ENCODE results near the gene GPR61. TPM values are rescaled to one million over a fixed set of nuclear protein-coding genes. Genes with fewer than 3 reads are reported as not detected.

GPR61 gene, protein sequence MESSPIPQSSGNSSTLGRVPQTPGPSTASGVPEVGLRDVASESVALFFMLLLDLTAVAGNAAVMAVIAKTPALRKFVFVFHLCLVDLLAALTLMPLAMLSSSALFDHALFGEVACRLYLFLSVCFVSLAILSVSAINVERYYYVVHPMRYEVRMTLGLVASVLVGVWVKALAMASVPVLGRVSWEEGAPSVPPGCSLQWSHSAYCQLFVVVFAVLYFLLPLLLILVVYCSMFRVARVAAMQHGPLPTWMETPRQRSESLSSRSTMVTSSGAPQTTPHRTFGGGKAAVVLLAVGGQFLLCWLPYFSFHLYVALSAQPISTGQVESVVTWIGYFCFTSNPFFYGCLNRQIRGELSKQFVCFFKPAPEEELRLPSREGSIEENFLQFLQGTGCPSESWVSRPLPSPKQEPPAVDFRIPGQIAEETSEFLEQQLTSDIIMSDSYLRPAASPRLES
- 1 to 10 TPM in 10 of 12 donors, not detected in 2; 1.6 to 3.6 (median 2.2) TPM for polyA plus RNA-seq (ENCODE audit: insufficient read length in 12 of 12)
- long read RNA-seq, donor 1, result 0 reads
- long read RNA-seq, donor 2, result 0 reads
- long read RNA-seq, donor 3, result 0 reads
- long read RNA-seq, donor 4, result 0 reads
- long read RNA-seq, donor 5, result 0 reads
- long read RNA-seq, donor 6, result 0 reads
- long read RNA-seq, donor 7, result 0 reads
- long read RNA-seq, donor 8, result 0 reads
- long read RNA-seq, donor 9, result 0 reads
- long read RNA-seq, donor 10, result 0 reads
- long read RNA-seq, donor 11, result 0 reads

DNA sequence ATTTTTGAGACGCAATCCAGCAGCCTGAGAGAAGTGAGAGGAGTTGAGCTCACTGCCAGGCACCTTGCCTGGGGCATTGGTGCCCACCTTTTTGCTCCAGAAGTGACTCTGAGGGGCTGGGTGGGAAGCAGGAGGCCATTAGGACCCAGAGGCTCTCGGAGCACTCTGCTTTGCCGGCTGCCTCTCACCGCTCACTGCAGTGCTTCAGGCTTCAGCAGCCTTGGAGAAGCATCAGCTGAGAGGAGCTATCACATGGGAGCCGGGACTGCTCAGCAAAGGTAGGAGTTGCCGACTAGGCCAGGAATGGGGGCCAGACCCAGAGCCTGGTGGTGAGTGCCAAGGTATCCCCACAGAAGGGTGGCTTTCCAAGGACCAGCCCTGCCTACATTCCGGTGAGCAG lies at the start of gene GPR61:
Gene GPR61, plus strand, starts transcription at position 197 of the 400 bp plus-strand sequence. CDS start 3,151 bp downstream, outside the sequence.
- no peak for DNase-seq

DNA sequence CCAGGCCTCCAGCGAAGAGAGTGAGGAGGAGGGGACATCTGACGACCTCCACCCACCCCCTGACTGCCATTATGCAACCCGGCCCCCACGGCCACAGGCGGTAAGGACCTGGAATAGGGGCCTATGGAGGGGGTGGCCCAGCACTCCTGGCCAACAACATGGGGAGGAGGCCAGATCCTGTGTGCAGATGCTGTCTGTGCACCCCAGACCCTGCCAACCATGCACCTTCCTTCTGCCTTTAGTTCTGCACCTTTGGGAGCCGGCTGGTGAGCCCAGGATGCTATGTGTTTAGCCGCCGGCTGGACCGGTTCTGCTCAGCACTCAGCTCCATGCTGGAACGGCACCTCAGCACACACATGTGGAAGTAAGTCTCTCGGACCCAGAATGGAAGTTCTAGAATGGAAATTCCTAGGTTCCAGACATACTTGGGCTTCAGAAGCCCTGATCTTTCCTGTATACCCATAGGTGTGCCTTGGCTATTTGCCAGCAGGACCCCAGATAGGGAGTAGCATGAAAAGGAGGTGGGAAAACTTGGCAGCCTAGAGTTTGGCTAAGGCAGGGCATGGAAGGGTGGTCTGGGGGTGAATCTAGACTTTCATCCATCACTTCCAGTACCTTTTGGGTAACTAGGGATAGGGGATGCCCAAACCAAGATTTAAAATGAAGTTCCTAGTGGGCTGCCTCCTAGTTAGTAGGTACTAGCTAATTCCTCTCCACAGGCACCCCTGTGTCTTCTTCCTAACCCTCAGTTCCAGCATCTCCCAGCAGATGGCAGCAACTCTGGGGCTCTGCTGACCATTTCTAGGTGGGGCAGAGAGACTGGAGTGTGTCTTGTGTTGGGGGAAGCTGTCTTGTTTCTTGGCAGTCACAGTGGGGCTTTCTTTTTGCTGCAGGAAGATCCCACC lies 49.4 kb upstream of the GPR61 start:
- DNase-seq, result peak; percentile 67

DNA sequence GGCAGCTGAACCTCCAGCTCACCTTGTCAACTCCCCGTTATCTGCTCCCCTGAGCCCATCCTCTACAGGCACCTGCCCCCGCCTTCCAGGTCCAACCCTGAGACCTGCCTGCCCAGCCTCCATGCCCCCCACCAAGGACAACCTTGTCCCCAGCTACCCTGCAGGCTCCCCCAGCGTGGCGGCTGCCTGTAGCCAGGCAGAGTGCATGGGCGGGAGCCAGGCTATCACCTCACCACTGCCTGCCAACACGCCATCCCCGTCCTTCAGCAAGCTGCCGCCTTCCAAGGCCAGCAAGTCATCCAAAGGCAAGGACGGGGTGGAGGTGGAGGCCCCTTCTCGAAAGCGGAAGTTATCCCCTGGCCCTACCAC lies 48.8 kb upstream of the GPR61 start:
- no peak for DNase-seq

DNA sequence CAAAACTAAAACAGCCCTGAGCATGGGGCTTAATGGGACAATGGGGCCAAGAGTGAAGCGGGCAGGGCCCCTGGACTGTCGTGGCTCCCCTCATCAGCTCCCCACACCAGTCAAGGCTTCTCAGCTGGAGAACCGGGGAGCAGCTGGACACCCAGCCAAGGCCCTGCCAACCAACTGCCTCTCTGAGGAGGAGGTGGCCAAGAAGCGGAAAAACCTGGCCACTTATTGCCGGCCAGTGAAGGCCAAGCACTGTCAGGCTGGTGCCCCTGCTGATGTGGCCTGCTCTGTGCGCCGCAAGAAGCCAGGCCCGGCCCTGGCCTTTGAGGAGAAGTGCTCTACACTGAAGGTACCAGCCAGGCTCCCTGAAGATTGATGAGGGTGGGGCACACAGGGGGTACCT lies 48.3 kb upstream of the GPR61 start:
- DNase-seq, result no peak

DNA sequence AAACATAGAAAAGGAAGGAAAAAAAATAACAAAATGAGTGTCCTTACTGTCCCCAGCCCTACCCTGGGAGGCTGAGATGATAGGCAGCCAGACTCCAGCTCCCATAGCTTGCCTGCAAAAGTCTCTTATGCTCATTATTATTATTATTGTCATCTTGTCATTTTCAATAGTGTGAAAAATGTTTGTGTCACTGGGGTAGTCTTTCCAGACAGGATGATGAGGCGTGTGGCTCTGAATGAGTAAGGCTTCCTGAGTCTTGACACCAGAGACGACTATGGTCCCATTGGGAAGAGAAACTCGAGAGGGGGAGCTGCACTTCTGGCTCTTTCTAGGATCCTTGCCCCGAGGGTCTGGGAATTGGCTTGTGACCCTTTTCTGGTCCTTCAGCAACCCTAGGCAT lies 46.9 kb upstream of the GPR61 start:
- no peak for DNase-seq

DNA sequence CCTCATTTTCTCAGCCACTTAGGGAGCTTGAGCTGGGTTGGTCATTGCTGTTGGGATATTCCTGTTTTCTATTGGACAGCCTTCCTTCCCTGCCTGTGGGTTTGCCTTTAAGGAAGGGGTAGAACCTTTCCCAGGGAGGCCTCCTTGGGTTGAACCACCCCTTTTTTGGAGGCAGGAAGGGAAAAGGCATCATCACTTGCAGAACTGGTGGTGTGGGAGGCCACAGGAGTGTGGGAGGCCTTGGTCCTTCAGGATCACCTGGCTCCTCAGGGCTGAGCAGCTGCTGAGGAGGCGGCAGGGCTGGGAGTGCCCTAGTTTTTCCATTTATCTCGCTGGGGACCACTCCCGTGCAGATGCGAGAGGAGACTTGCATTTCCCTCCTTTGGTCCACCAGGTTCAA lies 46.4 kb upstream of the GPR61 start:
- no peak for DNase-seq

DNA sequence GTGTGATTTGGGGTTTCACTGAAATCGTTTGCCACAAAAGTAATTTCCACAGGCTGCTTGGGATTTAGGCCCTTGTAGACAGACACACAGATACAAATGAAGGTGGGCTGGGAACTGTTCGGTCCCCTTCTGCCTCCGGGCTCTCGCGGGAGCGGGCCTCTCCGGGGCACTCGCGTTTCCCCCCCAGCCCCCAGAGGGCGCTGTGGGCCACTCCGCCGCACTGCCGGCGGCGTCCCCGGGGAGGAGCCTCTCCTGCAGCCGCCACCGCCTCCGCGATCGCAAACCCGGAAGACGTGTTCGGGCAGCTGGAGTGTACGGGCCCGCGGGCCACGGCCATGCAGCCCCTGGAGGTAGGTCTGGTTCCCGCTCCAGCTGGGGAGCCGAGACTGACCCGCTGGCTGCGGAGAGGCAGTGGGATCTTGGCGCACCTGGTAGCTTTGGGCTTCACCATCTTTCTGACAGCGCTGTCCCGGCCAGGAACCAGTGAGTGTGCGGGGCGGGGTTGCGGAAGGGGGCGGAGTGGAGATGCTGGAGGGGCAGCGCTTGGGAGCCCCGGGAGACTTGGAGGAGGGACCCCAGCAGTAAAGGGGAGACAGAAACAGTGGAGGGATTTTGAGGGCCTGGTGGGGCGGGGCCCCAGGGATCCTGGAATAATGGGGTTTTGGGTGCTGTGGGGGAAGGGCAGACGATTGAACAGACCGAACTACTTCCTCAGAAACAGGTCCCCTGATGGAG lies 45.7 kb upstream of the GPR61 start, which contains the start of gene CYB561D1:
Gene CYB561D1, plus strand, starts transcription at position 290 of the 735 bp plus-strand sequence. Its CDS starts 46 bp downstream, at position 336.
- DNase-seq, result peak; percentile 90

DNA sequence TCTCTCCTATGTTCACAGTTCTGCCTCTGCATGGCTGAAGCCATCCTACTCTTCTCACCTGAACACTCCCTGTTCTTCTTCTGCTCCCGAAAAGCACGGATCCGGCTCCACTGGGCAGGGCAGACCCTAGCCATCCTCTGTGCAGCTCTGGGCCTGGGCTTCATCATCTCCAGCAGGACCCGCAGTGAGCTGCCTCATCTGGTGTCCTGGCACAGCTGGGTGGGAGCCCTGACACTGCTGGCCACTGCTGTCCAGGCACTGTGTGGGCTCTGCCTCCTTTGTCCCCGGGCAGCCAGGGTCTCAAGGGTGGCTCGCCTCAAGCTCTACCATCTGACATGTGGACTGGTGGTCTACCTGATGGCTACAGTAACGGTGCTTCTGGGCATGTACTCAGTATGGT lies 43.9 kb upstream of the GPR61 start:
- no peak for DNase-seq

DNA sequence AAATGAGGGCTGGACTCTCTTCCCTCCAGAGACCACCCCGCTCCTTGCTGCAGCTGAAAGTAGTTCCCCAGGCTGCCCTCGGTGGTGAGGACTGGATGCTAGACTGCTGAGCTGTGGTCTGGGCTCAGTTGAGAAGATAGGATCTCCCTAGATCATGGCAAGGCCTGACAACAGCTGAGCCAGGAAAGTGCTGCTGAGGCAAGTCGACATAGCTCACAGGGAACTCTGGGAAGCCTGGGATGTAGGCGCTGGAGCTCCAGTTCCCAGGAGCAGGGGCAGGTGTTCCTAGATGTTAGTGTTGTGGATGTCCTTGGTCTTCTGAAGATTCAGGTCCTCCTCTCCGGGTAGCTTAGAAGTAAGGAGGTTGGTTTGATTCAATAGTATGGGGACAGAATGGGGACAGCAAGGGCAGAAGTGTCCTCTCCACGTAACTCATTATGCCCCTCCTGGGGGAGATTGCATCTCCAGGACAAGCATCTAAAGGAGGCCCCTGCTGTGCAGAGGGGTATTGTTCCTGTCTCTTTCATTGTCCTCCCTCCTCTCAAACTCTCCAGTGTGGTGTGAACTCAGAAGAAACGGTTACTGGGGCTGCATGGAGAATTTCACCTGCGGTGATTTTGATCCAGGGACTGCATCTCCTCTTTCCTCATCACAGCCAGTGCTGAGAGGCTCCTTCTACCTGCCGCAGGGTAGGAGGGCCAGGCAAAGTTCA lies 42.1 kb upstream of the GPR61 start:
- DNase-seq, result no peak

DNA sequence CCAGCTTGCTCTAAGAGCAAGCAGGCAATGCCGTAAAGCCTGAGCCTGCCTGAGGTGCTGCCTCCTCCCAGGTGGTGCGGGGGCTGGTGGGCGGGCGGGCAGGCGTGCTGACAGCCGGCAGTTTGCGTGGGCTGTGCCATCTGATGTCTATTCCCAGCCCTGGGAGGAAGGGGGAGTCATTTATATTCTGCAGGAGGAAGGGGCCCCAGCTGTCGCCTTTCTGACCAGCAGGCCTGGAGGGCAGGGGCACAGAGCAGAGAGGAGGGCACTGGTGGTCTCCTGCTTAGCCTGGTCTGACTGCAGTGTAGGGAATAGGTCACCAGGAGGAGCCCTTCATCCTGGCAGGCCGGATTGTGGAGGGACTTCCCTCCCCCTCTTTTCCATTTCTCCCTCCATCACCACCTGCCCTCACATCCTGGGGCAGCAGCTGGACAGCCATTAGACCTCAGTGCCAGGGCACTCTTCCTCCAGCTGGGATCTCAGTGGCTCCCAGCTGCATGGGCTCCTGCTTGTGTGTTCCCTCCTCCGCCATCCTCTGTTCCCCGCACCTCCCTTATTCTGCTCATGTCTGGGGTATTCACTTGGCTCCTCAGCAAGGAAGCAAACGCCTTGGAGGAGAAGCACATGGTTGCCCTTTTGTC lies 41.4 kb upstream of the GPR61 start:
- peak; percentile 49 for DNase-seq

DNA sequence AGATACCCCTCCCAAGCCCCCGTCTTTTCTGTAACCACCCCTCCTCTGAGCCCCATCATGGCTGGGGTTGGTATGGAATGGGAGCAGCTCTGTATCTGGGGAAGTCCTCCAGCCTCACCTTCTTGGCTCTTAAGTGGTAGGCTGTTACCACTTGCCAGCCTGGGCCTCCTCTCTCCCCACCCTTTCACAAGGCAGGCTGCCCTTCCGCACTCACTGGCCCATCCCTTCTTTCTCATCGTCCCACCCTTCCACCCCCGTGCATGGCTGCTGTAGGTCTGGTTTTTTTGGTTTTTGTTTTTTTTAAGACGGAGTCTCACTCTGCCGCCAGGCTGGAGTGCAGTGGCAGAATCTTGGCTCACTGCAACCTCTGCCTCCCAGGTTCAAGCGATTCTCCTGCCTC lies 40.6 kb upstream of the GPR61 start:
- no peak for DNase-seq

DNA sequence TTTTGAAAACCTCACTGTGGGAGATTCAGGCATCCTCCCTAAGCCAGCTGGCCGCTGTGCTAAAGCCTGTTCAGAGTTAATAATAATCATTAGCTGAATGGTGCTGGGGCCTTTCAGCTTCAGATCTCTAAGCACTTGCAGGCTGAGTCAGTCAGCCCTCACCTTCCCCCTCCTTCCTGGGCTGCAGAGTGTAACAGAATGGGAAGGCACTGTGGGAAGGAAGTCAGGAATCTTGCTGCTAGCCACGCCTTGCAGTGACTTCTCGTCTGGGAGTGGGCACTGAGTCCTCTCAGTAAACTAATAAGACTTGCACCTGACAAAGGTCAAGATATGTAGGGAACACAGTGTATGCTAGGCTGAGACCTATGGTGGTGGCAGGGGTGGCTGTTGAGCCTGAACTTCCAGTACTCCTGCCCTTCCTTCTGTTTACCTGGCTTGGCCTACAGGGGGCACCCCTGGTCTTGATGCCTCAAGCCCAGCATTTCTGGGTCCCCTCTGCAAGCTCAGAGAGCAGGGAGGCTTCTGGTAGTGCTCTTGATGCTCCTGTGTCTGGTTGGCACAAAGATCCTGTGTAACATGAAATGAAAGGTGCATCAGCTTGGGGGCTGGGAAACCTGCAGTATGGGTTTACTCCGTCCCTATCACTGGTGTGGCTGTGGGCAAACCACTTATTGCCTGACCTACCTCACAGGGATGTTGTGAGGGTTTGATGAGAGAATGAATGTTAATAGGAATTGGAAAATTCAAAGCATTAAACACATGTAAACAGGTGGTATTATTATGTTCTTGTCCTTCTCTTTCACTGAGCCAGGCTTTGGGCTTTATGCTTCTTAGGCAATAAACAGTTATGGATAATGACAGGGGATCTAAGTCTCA lies 39.8 kb upstream of the GPR61 start:
- DNase-seq, result no peak

DNA sequence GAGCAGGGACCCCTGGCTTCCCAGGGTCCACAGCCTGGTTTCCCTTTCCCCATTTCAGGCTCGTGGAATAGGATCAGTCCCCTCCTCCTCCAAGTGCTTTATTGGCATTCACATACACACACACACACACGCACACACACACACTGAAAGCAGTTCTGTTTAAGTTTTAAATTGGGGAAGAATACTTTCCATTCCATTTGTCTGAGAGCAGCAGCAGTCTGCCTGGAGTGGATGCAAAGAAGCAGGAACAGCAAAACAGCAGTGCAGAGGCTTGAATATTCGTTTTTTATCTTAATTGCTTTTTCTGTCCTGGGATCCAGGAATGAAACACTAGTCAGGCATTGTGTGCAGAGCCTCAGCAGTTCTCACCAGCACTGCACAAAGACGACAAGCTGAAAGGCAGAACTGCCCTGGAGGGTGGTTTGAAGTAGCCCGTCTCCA lies 38.7 kb upstream of the GPR61 start:
- no peak for DNase-seq

DNA sequence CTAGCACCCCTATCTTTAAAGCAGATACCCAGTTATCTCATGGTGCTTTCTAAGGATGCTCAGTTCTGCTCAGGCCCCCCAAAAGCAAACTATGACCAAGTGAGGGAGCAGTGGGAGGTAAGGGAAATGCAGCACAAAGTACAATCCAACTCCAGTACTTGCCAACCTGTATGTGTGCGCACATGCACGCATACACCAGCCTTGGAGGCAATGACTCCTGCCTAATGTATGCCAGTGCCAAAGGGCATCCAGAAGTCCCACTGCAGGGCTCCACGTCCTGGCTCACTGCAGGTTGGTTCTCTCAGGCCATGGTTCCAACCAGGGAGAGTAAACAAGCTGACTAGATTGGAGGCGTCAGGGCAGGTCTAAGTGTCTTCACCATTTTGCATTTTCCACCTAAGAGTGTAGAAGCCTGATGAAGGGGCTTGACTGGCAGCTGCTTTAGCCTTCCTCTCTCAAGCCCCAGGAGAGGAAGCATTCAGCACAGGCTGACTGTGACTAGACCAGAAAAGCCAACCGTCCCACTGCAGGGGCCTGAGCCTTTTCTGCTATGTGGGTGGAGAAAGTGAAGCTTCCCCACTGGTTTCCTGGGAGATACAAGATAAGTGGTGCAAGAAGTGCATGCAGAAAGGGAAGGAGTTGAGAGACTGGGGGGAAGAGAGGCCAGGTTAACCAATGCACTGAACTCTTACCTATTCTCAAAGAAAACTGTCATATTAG lies 37.9 kb upstream of the GPR61 start:
- no peak for DNase-seq

DNA sequence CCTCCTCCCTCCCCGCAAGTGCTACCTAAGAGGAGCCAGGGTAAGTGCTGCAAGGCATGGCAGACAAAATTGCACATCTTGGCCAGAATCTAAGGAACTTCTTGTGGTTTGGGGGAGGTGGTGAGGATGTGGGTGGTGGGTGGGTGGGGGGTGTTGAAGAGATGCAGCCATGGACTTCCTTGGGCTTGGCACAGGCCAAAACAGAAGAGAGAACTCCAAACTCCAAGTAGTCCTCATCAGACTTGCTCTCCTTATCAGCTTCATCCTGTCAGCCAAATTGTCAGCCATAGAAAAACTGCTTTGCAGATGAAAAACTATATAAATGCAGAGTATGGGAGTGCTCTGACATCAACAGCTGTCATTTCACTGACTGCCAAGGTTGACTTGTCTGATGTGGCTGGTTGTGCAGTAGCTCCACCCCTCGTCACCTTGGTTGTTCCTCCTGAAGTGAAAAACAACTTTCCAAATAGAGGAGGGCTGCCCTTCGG lies 37.3 kb upstream of the GPR61 start:
- no peak for DNase-seq

DNA sequence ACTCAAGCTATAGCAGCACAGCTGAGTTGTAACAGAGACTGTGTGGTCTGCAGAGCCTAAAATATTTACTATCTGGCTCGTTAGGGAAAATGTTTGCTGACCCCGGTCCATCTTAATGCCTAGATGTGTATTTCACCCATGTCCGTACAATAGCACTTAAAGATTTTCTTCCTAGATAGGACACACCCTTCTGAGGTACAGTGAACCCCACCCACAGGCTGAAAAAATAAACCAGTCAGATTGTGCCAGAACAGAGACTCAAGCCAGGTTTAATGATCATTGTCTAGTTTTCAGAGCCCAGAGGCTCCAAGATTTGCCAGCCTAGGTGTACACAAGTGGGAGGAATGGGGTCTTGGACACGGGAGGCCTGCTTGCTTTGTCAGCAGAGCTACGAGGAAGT lies 35.7 kb upstream of the GPR61 start:
- DNase-seq, result no peak

DNA sequence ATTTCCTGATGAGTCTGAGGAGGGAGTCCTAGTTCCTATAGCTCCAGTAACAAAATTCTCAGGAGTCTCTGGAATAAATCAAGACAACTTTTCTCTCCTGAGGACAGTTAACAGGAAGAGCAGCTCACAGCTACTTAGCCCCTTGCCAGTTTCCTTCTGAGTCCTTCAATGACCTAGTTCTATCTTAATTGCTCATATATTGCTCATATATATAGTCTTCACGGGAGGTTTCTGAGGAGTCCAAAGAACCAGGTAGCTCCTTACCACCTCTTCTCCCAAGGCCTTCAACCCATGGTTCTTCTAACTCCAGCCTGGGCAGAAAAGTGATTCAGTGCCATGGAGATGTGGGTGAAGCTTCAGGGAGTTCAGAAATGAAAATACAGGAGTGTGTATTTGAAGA lies 34.7 kb upstream of the GPR61 start:
- DNase-seq, result no peak

All from muscle of arm (tissue), 14 donors.